Ramos (cell line): ENCODE data around the gene RUNX1.

Experiments used
- in situ Hi-C: fragments of 300-500 bp; cut with MboI; formaldehyde crosslinking; loops from one replicate; pipeline ENCODE4 v1.14.3; 2022; ENCODE audit warnings: low sequenced_read_pairs; ENCODE audit not compliant: unreplicated experiment

Gene RUNX1

GRCh38 chr21:35063428-35064172, 14.5 kb upstream of the RUNX1 start:
- in situ Hi-C loops: no loop called here

- in situ Hi-C loops: no loop called here
These were observed 12.9 kb upstream of the RUNX1 start for GRCh38 chr21:35062016-35062415.

GRCh38 chr21:35059742-35060141, 10.6 kb upstream of the RUNX1 start:
- in situ Hi-C loops: no loop called here

GRCh38 chr21:35058058-35058457, 9.0 kb upstream of the RUNX1 start:
- in situ Hi-C loops: no loop called here

- in situ Hi-C loops: no loop called here
These were observed 8.3 kb upstream of the RUNX1 start for GRCh38 chr21:35057428-35057827.

- in situ Hi-C loops: no loop called here
These were observed 4.4 kb upstream of the RUNX1 start for GRCh38 chr21:35053356-35054096.

GRCh38 chr21:35052801-35053200, 3.7 kb upstream of the RUNX1 start:
- in situ Hi-C loops: no loop called here

- in situ Hi-C loops: no loop called here
These were observed 2.3 kb upstream of the RUNX1 start for GRCh38 chr21:35051287-35051818.

GRCh38 chr21:35050348-35051286, 1.5 kb upstream of the RUNX1 start:
- in situ Hi-C loops: no loop called here

GRCh38 chr21:35048183-35048601, 910 bp downstream of the RUNX1 start:
- in situ Hi-C loops: loop anchor here (10.0 to 25.0 kb wide), 2 partner anchors 163 to 1239 kb away; no protein-coding TSS in a partner anchor

GRCh38 chr21:35046880-35047229, 2.2 kb downstream of the RUNX1 start:
- in situ Hi-C loops: loop anchor here (10.0 to 25.0 kb wide), 2 partner anchors 162 to 1240 kb away; no protein-coding TSS in a partner anchor

- in situ Hi-C loops: loop anchor here (10.0 to 25.0 kb wide), 2 partner anchors 161 to 1241 kb away; no protein-coding TSS in a partner anchor
These were observed 2.9 kb downstream of the RUNX1 start for GRCh38 chr21:35046263-35046624.

- in situ Hi-C loops: loop anchor here (10.0 to 25.0 kb wide), 2 partner anchors 161 to 1242 kb away; no protein-coding TSS in a partner anchor
These were observed 3.4 kb downstream of the RUNX1 start for GRCh38 chr21:35045542-35046262.

GRCh38 chr21:35044770-35045541, 4.1 kb downstream of the RUNX1 start:
- in situ Hi-C loops: loop anchor here (10.0 to 25.0 kb wide), 2 partner anchors 160 to 1242 kb away; no protein-coding TSS in a partner anchor

- in situ Hi-C loops: loop anchor here (10.0 to 25.0 kb wide), 2 partner anchors 159 to 1243 kb away; no protein-coding TSS in a partner anchor
These were observed 5.0 kb downstream of the RUNX1 start for GRCh38 chr21:35044128-35044527.

GRCh38 chr21:35043549-35043948, 5.6 kb downstream of the RUNX1 start:
- in situ Hi-C loops: loop anchor here (10.0 to 25.0 kb wide), 2 partner anchors 159 to 1244 kb away; no protein-coding TSS in a partner anchor

- in situ Hi-C loops: loop anchor here (10.0 to 25.0 kb wide), 2 partner anchors 158 to 1244 kb away; no protein-coding TSS in a partner anchor
These were observed 6.3 kb downstream of the RUNX1 start for GRCh38 chr21:35042836-35043235.

- in situ Hi-C loops: loop anchor here (10.0 to 25.0 kb wide), 2 partner anchors 157 to 1245 kb away; no protein-coding TSS in a partner anchor
These were observed 7.2 kb downstream of the RUNX1 start for GRCh38 chr21:35041881-35042280.
